ENCODE data around the gene TGM1. TPM values are rescaled to one million over a fixed set of nuclear protein-coding genes. Genes with fewer than 3 reads are reported as not detected.

The TGM1 gene
- total RNA-seq, 6 experiments from 2014 or later, result 0.97 to 2.9 (median 1.3) TPM

DNA sequence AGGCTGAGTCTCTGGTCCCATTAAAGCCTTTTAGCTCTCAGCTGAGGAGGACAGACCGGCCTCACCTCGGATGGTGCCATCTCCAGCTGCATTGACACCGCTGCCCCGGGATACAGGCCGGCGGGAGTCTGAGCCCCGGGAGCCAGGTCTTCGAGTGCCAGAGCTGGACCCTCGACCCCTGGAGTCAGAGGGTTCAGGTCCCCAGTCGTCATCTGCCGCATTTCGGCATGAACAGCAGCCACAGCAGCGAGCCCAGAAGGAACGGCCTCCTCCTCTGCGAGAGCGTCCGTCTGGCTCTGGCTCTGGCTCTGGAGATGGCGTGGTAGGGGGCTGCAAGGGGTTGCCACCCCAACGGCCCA lies 1.0 kb downstream of the TGM1 start:
- Mint-ChIP-seq H3K27me3 (ENCODE audit: insufficient read depth) (no peaks in the 10 kb centered on the region), H3K36me3 (ENCODE audit: low read depth) (no peaks in the 10 kb centered on the region), H3K9me3 (no peaks in the 10 kb centered on the region), H3K4me1 (ENCODE audit: low read depth) (peaks cover 18% of the 10 kb centered on the region; the same call in 1 of the 2 replicates), H3K27ac (no peak overlapping the region), H3K4me3 (no peak overlapping the region)
- TF ChIP-seq, protein P1, sequence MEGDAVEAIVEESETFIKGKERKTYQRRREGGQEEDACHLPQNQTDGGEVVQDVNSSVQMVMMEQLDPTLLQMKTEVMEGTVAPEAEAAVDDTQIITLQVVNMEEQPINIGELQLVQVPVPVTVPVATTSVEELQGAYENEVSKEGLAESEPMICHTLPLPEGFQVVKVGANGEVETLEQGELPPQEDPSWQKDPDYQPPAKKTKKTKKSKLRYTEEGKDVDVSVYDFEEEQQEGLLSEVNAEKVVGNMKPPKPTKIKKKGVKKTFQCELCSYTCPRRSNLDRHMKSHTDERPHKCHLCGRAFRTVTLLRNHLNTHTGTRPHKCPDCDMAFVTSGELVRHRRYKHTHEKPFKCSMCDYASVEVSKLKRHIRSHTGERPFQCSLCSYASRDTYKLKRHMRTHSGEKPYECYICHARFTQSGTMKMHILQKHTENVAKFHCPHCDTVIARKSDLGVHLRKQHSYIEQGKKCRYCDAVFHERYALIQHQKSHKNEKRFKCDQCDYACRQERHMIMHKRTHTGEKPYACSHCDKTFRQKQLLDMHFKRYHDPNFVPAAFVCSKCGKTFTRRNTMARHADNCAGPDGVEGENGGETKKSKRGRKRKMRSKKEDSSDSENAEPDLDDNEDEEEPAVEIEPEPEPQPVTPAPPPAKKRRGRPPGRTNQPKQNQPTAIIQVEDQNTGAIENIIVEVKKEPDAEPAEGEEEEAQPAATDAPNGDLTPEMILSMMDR (IDR thresholded peaks at IDR 0.05), result no peak
- DNase-seq, result no peak

GRCh38 chr14:24261256-24261968 lies 1.6 kb downstream of the TGM1 start:
- H3K27me3 Mint-ChIP-seq (ENCODE audit: insufficient read depth), result no peaks in the 10 kb centered on the region

DNA sequence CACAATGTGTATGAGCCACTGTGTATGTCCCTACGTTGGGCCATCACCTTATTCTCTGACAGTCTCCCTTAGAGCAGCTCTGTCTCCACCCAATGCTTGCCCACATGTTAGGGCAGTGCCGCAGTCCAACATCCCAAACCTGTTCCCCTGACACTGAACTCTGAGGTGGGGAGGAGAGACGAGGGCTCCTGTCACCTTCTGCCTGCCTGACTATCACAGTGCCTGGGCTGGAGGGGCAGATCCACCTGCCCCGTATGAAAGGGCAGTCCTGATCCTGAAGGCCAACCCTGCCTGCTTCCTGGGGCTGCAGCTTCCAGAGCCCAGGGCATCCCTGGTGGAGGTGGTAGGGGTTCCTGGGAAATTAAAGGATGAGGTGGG lies 2.2 kb downstream of the TGM1 start:
- H3K4me3 Mint-ChIP-seq, result no peak overlapping the region
- no peak overlapping the region for H3K27ac Mint-ChIP-seq
- H3K36me3 Mint-ChIP-seq (ENCODE audit: low read depth), result no peaks in the 10 kb centered on the region
- H3K9me3 Mint-ChIP-seq, result no peaks in the 10 kb centered on the region
- H3K27me3 Mint-ChIP-seq (ENCODE audit: insufficient read depth), result no peaks in the 10 kb centered on the region
- peaks cover 18% of the 10 kb centered on the region; the same call in 1 of the 2 replicates for H3K4me1 Mint-ChIP-seq (ENCODE audit: low read depth)
- DNase-seq, result no peak
- TF ChIP-seq, protein P1 (IDR thresholded peaks at IDR 0.05), result no peak

More at GRCh38 chr14:24261256-24261968, 1.6 kb downstream of the TGM1 start:
- no peaks in the 10 kb centered on the region for H3K9me3 Mint-ChIP-seq
- H3K4me3 Mint-ChIP-seq, result no peak overlapping the region
- H3K4me1 Mint-ChIP-seq (ENCODE audit: low read depth), result peaks cover 18% of the 10 kb centered on the region; the same call in 1 of the 2 replicates
- TF ChIP-seq, protein P1 (IDR thresholded peaks at IDR 0.05), result no peak
- no peaks in the 10 kb centered on the region for H3K36me3 Mint-ChIP-seq (ENCODE audit: low read depth)
- no peak overlapping the region for H3K27ac Mint-ChIP-seq
- DNase-seq, result no peak

DNA sequence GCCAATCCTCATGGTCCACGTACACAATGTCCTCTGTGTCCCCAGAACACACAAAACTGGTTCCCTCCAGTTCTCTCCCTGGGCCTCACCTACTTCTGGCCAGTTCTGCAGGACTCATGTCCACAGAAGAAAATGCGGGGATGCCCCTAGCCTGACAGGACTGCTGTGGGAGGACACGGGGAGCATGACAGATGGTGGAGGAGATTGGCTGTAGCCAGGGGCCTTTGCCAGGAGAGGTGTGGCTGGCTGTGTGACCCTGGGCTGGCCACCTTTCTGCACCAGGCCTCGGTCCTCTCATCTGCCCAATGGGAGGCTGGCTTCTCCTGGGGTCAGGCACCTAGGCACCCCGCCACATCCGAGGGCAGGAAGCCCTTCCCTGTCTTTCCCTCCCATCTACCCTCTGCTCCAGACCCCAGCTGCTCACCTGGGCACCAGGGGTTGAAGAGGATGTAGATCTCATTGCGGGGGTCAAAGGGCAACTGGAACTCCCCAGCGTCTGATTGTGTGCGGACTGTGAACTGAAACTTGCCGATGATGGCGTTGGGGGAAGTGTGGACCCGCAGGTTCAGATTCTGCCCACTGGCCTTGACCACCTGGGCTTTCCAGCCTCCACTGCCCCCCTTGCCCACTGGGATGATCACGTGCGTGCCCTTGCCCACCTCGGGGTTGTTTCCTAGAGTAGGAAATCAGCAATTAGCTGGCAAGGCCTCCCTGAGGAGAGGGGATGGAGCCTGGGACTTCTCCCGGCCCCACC lies 2.8 kb downstream of the TGM1 start:
- no peaks in the 10 kb centered on the region for H3K27me3 Mint-ChIP-seq (ENCODE audit: insufficient read depth)
- H3K36me3 Mint-ChIP-seq (ENCODE audit: low read depth), result no peaks in the 10 kb centered on the region
- no peak overlapping the region for H3K27ac Mint-ChIP-seq
- no peak overlapping the region; the same call in 1 of the 2 replicates for H3K4me3 Mint-ChIP-seq
- no peak for DNase-seq
- TF ChIP-seq, protein P1 (IDR thresholded peaks at IDR 0.05), result no peak
- H3K4me1 Mint-ChIP-seq (ENCODE audit: low read depth), result peaks cover 18% of the 10 kb centered on the region; the same call in 1 of the 2 replicates
- H3K9me3 Mint-ChIP-seq, result no peaks in the 10 kb centered on the region

GRCh38 chr14:24259282-24260025 lies 3.5 kb downstream of the TGM1 start:
- H3K9me3 Mint-ChIP-seq, result no peaks in the 10 kb centered on the region

More at GRCh38 chr14:24259282-24260025, 3.5 kb downstream of the TGM1 start:
- TF ChIP-seq, protein P1 (IDR thresholded peaks at IDR 0.05), result no peak
- Mint-ChIP-seq H3K27me3 (ENCODE audit: insufficient read depth) (peaks cover 1% of the 10 kb centered on the region; the same call in 1 of the 2 replicates), H3K4me3 (no peak overlapping the region; the same call in 1 of the 2 replicates), H3K27ac (no peak overlapping the region; the same call in 1 of the 2 replicates), H3K36me3 (ENCODE audit: low read depth) (no peaks in the 10 kb centered on the region), H3K4me1 (ENCODE audit: low read depth) (peaks cover 18% of the 10 kb centered on the region; the same call in 1 of the 2 replicates)
- DNase-seq, result no peak

Data from HFFc6 (cell line).